ENCODE data around the gene CABP7.

DNA sequence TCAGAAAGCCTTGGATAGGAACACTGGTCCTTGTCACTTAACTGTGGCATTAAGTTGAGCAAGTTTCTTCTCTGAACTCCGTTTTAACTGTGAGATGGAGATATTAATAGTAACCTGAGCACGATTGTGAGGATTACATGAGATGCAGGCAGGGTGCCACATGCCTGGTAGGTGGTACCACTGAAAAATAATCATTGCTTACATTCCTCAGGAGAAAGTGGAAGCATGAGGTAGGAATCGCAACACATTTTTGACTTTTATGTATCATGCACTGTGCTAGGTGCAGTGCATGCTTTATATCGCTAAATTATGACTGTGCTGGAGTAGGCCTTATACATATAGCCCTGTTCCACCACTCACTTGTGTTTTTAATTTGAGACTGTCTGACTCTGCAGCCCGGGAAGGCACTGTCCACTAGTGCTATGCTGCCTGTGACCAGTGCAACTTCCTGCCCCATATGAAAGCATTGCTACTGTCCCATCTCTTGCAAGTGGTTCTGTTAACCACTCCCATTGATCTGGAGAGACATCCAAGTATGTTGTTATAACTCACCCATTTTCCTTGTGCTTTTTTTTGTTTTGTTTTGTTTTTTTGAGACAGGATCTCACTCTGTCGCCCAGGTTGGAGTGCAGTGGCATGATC lies 48.4 kb downstream of the CABP7 start:
- TF ChIP-seq, protein P1, sequence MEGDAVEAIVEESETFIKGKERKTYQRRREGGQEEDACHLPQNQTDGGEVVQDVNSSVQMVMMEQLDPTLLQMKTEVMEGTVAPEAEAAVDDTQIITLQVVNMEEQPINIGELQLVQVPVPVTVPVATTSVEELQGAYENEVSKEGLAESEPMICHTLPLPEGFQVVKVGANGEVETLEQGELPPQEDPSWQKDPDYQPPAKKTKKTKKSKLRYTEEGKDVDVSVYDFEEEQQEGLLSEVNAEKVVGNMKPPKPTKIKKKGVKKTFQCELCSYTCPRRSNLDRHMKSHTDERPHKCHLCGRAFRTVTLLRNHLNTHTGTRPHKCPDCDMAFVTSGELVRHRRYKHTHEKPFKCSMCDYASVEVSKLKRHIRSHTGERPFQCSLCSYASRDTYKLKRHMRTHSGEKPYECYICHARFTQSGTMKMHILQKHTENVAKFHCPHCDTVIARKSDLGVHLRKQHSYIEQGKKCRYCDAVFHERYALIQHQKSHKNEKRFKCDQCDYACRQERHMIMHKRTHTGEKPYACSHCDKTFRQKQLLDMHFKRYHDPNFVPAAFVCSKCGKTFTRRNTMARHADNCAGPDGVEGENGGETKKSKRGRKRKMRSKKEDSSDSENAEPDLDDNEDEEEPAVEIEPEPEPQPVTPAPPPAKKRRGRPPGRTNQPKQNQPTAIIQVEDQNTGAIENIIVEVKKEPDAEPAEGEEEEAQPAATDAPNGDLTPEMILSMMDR (IDR thresholded peaks at IDR 0.05; ENCODE audit: low read depth, low read length, missing input control) = no peak
- TF ChIP-seq, protein P2, sequence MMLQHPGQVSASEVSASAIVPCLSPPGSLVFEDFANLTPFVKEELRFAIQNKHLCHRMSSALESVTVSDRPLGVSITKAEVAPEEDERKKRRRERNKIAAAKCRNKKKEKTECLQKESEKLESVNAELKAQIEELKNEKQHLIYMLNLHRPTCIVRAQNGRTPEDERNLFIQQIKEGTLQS (IDR thresholded peaks at IDR 0.05) = no peak
- TF ChIP-seq HNF4A (conservative IDR thresholded peaks at IDR 0.05) (no peak), JUND (IDR thresholded peaks at IDR 0.05) (no peak), HNF4G (IDR thresholded peaks at IDR 0.05) (no peak), RXRA (IDR thresholded peaks at IDR 0.05) (no peak), RAD21 (IDR thresholded peaks at IDR 0.05) (no peak), TAF1 (conservative IDR thresholded peaks at IDR 0.05) (no peak)
- TF ChIP-seq, protein P3, sequence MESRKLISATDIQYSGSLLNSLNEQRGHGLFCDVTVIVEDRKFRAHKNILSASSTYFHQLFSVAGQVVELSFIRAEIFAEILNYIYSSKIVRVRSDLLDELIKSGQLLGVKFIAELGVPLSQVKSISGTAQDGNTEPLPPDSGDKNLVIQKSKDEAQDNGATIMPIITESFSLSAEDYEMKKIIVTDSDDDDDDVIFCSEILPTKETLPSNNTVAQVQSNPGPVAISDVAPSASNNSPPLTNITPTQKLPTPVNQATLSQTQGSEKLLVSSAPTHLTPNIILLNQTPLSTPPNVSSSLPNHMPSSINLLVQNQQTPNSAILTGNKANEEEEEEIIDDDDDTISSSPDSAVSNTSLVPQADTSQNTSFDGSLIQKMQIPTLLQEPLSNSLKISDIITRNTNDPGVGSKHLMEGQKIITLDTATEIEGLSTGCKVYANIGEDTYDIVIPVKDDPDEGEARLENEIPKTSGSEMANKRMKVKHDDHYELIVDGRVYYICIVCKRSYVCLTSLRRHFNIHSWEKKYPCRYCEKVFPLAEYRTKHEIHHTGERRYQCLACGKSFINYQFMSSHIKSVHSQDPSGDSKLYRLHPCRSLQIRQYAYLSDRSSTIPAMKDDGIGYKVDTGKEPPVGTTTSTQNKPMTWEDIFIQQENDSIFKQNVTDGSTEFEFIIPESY (IDR thresholded peaks at IDR 0.05) = no peak
